Fibroblast of skin of left quadriceps (primary cell): Measurements from ENCODE around the gene UTP14A.
"Not testable (repeated sequence)": the region's sequence is repeated elsewhere in the genome, so short reads cannot be mapped to it uniquely, and the experiment has no call there.

Experiments used
- DNase-seq, 2 experiments: peaks; one replicate each; pipeline ENCODE4 v3.0.0-alpha.2; 2013; ENCODE audit warnings: low read depth in 2 of 2

Gene UTP14A

GRCh38 chrX:129905787-129906580 is at the start of gene UTP14A:
UTP14A (plus strand) TSS chrX:129906164; CDS start chrX:129906211, 47 bp downstream.
- DNase-seq = peak; percentile 73 to 74

GRCh38 chrX:129859134-129859533 is 46.8 kb upstream of the UTP14A start:
- not testable (repeated sequence) for DNase-seq

DNA sequence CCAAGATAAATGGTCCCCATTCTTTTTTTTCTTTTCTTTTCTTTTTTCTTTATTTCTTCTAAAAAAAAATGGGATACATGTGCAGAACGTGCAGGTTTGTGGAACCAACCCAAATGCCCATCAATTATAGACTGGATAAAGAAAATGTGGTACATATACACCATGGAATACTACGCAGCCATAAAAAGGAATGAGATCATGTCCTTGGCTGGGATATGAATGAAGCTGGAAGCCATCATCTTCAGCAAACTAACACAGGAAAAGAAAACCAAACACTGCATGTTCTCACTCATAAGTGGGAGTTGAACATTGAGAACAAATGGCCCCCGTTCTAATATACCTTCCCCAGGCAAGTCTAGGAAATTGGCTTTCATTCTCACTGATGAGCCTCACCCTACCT is 39.6 kb upstream of the UTP14A start:
- not testable (repeated sequence) for DNase-seq

DNA sequence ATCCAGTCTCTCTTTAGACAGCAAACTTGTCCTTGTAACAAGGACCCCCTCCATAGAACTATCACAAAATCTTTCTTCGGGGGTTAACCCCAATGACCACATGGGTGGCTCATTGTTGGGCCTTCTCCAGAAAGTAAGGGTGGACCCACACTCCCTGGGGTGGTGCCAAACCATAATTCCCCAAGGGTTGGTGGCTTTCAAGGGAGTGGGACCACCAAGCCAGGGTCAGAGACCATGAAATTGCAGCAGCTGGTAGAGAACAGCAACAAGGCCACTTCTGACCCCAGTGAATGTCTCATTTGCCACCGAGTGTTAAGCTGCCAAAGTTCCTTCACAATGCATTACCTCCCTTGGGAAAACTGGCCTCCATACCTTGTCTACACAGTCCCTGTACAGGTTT is 33.4 kb upstream of the UTP14A start:
- DNase-seq = no peak

DNA sequence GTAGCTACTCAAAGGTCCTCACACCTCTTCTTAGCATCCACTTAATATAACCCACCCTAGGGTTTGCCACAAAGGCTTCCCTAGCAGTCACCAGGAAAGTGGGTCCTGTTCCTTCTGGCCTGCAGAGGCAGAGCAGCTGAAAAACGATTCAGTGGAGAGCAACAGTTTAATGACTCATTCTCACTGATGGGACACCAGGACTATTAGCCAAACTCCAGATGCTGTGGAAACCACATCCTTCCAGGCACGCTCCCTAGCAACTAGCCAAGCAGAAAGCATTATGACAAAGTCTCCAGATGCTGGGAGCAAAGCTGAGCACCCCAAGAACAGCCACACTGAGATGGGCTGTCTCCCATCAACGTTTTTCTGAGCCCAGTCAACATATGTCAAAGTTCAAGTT is 30.3 kb upstream of the UTP14A start:
- peak; percentile 42 to 44 for DNase-seq

- DNase-seq = peak; percentile 12
These were observed 29.1 kb upstream of the UTP14A start for GRCh38 chrX:129876771-129877305.

DNA sequence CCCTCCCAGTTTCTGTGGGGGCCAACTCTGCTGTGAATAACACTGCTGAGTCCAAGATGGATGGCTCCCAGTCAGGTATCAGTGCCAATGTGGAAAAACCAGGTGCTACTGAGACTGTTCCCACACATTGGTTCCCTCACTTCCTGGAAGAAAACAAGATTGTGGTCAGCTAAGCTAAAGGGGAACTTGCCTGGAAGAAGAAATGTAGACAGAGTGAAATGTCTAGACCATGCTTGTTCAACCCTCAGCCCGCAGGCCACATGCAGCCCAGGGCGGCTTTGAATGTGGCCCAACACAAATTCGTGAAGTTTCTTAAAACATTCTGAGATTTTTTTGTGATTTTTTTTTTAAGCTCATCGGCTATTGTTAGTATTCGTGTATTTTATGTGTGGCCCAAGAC is 28.6 kb upstream of the UTP14A start:
- DNase-seq = no peak

- no peak for DNase-seq
These were observed 5.9 kb upstream of the UTP14A start for GRCh38 chrX:129900054-129900453.

DNA sequence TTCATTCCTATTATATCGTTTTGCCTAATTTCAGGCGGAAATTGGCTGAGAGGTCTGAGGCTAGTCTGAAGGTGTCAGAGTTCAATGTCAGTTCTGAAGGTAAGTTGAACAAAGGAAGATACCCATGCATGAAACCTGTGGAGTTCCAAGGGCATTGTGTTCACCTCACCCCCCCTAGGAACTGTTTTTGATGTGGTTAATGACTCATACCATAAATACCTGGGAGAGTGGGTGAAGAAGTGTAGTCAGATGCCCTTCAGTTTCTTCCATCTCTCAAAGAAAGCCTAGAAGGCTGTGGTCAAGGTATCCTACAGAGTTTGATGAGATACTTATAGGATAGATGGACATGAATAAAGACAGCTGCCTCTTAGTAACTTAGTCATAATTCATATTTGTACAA is 2.7 kb downstream of the UTP14A start:
- no peak for DNase-seq

- DNase-seq = peak; percentile 45
These were observed 19.5 kb downstream of the UTP14A start for GRCh38 chrX:129925305-129926092.

DNA sequence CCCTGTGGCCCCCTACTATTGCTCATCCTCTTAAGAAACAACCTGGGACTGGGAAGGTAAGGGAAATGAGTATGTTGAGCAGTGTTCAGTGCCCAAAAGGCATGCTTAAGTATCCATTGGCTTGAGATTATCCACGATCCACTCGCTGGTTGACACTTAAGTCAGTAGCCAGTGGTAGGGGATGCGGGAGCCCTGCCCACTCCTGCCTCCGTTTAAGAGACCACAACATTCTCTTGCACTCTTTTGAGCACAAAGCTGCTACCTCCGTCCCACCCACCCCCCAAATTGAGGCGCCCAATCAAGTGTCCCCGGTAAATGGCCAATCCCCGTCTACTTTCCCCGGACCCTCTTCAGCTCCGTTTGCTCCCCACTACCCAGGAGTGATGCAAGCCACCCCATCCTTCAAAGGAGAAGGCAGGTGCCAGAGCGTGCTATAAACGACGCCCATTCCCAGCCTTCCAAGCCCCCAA is 25.0 kb downstream of the UTP14A start:
- no peak for DNase-seq

DNA sequence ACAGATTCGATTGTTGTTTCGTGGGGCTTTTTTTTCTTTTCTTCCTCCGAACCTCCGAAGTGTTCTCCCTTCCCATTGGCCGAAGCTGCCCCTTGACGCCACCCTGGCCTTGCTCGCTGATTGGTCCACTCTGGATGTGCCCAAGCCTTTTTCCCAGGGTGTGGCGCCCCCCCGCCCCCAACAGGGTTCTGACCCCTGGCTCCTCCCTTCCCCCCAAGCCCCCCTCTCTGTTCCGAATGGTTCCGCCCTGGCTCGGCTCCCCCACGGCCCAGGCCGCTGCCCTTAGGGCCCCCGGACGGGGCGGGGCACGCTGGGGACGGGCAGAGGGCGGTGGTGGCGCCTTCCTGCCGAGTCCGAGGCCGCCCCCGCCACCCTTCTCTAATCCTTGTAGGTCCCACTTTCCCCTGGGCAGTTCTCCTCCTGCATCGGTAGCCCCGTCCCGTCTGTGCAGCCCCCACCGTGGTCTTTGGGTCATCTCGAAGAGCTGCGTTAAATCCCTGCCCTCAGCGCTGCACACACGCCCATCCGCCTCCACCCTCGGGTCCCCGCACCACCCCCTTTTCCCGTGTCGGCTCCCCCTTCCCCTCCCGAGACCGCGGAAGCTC is 25.5 kb downstream of the UTP14A start:
- peak; percentile 72 to 75 for DNase-seq

GRCh38 chrX:129932016-129932820 is 26.3 kb downstream of the UTP14A start:
- DNase-seq = peak; percentile 71 to 72

- DNase-seq = no peak
These were observed 26.9 kb downstream of the UTP14A start for GRCh38 chrX:129932821-129933321.

GRCh38 chrX:129933700-129934099 is 27.7 kb downstream of the UTP14A start:
- no peak for DNase-seq

DNA sequence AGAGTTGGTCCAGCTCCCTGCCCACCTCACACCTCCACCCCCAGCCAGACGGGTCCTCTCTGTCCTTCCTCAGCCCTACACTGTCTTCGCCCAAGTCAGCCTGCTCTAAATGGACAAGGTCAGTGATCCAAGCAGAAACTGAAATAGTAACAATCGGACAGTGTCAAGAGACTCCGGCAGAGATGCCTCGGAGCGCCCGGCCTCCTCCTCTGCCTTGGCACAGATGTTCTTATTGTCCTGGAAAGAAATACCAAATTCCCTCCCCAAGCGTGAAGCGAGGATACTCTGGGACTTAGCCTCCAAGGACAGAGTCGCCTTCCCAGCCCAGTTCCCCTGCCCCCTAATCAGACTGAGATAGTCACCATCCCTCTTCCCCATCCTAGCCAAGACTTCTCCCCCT is 28.5 kb downstream of the UTP14A start:
- DNase-seq = no peak

DNA sequence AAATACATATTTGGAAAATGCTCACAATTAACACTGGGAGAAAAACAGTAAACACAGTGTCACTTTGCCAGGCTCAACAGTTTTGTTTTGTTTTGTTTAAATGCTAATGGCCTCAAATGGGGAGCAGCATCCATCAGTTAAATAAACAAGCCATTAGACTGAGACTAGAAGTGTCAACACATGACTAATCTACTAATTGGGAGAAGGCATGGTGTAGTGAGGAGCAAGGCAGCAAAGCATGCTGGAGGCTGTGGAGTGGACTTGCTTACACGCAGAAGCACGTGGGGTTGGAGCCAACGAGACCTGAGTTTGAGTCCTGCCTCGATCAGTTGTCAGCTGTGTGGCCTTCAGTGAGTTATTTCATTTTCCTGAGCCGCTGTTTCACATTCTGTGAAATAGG is 29.0 kb downstream of the UTP14A start:
- no peak for DNase-seq

GRCh38 chrX:129938081-129938480 is 32.1 kb downstream of the UTP14A start:
- no peak for DNase-seq

DNA sequence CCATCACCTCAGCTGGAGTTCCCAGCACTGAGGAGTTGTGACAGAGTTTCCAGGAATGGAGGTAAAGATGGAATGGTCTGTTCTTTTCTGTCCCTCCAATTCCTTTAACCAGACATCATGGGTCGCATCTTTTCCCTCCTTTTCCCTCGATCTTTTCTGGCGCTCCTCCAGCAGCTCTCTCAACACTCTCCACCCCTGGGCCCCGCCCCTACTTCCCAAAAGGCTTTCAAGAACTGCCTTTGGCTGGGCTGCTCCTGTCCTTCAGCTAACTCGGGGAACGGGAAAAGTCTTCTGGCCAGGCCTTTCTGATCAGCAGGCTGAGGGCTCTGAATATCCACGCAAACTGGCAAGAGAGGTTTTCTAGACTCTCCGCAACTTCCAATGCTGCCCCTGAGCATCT is 34.0 kb downstream of the UTP14A start:
- DNase-seq = no peak

DNA sequence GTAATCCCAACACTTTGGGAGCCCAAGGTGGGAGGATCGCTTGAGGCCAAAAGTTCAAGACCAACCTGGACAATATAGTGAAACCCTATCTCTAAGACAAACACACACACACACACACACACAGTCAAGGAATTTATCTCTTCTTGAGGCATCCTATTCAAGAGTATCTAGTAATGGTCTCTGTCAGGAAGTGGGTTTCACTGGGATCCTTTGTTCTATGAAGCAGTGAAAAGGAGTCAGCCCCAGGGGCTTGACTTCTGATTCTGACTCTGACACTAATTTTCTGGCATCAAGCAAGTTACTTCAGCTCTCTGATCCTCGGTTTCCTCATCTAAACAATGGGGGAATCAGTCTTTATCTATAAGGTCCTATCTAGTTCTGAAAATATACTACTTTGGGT is 34.8 kb downstream of the UTP14A start:
- no peak for DNase-seq

- no peak for DNase-seq
These were observed 39.2 kb downstream of the UTP14A start for GRCh38 chrX:129945131-129945530.
